ENCODE measurements around the gene PRRT1B. TPM values are rescaled to one million over a fixed set of nuclear protein-coding genes. Genes with fewer than 3 reads are reported as not detected.

The PRRT1B gene
- total and polyA plus RNA-seq, 2 donors (not counting 1 experiment from before 2014, with no cell fraction given): not detected

DNA sequence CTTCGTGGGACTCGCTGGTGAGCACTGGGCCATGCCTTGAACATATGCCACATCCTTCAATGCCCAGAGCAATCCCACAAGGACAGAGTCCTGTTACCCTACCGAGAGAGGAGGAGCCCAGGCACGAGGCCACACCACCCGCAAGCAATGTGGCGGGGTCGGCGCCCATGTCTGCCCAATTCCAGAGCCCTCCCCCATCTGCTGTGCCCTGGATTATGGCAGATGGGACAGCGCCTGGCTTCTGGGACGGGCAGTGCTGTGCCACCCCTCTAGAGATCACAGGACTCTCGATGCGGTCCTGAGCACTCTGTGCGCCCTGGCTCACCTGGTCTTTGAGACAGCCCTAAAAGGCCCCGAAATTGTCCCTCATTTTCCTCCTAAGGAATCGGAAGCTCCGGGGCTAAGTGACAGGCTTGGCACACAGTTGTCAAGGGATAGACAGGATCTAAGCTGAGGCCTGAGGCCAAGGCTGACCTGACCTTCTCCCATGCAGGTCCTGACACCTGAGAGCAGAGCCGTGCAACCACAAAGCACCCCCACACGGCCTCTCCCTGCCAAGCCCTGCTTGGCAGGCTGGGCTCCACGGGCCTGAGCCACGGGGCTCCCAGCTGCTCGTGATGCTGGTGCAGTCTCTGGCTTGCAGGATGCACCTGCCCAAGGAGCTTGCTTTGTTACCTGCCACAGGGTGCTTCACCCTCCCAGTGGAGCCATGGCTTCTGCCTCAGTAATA is 48.8 kb downstream of the PRRT1B start:
- H2AFZ ChIP-seq (ENCODE audit: low read length): no peak overlapping the region
- no peaks in the 10 kb centered on the region for H4K20me1 ChIP-seq (ENCODE audit: control insufficient read depth, extremely low read depth, insufficient read depth, low read length)
- no peak overlapping the region for H3K27ac ChIP-seq (ENCODE audit: insufficient read depth, low read length)
- H3K27me3 ChIP-seq (ENCODE audit: control insufficient read depth, insufficient read depth, low read length): no peaks in the 10 kb centered on the region
- no peaks in the 10 kb centered on the region for H3K79me2 ChIP-seq (ENCODE audit: control insufficient read depth, insufficient read depth, low read length)
- TF ChIP-seq, protein P1, sequence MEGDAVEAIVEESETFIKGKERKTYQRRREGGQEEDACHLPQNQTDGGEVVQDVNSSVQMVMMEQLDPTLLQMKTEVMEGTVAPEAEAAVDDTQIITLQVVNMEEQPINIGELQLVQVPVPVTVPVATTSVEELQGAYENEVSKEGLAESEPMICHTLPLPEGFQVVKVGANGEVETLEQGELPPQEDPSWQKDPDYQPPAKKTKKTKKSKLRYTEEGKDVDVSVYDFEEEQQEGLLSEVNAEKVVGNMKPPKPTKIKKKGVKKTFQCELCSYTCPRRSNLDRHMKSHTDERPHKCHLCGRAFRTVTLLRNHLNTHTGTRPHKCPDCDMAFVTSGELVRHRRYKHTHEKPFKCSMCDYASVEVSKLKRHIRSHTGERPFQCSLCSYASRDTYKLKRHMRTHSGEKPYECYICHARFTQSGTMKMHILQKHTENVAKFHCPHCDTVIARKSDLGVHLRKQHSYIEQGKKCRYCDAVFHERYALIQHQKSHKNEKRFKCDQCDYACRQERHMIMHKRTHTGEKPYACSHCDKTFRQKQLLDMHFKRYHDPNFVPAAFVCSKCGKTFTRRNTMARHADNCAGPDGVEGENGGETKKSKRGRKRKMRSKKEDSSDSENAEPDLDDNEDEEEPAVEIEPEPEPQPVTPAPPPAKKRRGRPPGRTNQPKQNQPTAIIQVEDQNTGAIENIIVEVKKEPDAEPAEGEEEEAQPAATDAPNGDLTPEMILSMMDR (conservative IDR thresholded peaks at IDR 0.05 in 1 of 2, IDR thresholded peaks at IDR 0.05 in 1 of 2; ENCODE audit: low read depth in 1 of 2, low read length in 2 of 2): no peak
- no peak for TF ChIP-seq EZH2 (IDR thresholded peaks at IDR 0.05; ENCODE audit: low read length, missing control alignments)
- no peaks in the 10 kb centered on the region for H3K9me3 ChIP-seq (ENCODE audit: control insufficient read depth, insufficient read depth, low read depth, low read length)
- H3K4me1 ChIP-seq (ENCODE audit: control insufficient read depth, extremely low read depth, insufficient read depth, low read length): no peaks in the 10 kb centered on the region
- no peak overlapping the region for H3K4me2 ChIP-seq (ENCODE audit: extremely low read depth, insufficient read depth, low read length)
- H3K9ac ChIP-seq (ENCODE audit: insufficient read depth, low read length): no peak overlapping the region
- H3K36me3 ChIP-seq (ENCODE audit: control insufficient read depth, insufficient read depth, low read length): peaks cover 3% of the 10 kb centered on the region
- no peak overlapping the region for H3K4me3 ChIP-seq (replicated peaks in 1 of 4; ENCODE audit: control extremely low read depth in 1 of 4, insufficient read depth in 1 of 4, low read depth in 3 of 4, low read length in 4 of 4)
- DNase-seq (ENCODE audit: low read depth in 2 of 2): no peak

DNA sequence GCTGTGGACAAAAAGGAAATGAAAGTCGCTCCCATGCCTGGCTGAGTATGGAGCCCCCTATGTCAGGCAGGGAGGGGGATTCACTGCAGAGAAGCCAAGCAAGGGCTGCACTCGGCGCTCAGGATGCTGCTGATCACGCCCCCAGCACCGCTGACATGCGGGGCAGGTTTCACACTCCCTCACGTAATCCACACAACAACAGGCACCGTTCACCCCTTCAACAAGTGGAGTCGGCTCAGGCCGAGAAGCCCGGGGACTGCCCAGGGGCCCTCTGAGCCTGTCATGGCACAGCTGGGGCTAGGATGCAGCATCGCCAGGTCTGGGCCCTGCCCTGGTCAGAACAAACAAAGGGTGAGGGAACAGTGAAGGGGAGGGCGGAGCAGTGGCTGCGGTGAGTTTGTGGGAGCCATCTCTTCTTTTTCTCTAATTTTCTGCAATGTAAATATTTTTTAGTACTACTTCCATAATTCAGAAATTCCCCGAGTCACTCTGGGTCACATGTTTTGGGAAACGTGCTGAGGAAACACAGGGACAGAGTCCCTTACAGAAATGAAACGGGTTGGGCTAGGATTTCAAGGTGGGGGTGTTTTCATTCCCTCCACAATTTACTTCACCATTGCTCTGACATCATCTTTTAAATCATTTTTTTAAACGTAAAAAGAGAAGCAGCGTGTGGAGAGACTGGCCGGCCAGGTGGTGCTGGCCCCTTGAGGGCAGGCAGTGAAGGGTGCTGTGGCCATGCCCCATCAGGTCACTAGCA is 49.8 kb downstream of the PRRT1B start:
- H3K9ac ChIP-seq (ENCODE audit: insufficient read depth, low read length): no peak overlapping the region

More for the DNA sequence above, 49.8 kb downstream of the PRRT1B start:
- no peak overlapping the region for H3K4me3 ChIP-seq (replicated peaks in 1 of 4; ENCODE audit: control extremely low read depth in 1 of 4, insufficient read depth in 1 of 4, low read depth in 3 of 4, low read length in 4 of 4)
- H2AFZ ChIP-seq (ENCODE audit: low read length): no peak overlapping the region
- H3K27ac ChIP-seq (ENCODE audit: insufficient read depth, low read length): no peak overlapping the region
- H4K20me1 ChIP-seq (ENCODE audit: control insufficient read depth, extremely low read depth, insufficient read depth, low read length): no peaks in the 10 kb centered on the region
- H3K79me2 ChIP-seq (ENCODE audit: control insufficient read depth, insufficient read depth, low read length): no peaks in the 10 kb centered on the region
- DNase-seq (ENCODE audit: low read depth in 2 of 2): no peak
- H3K27me3 ChIP-seq (ENCODE audit: control insufficient read depth, insufficient read depth, low read length): no peaks in the 10 kb centered on the region
- no peaks in the 10 kb centered on the region for H3K9me3 ChIP-seq (ENCODE audit: control insufficient read depth, insufficient read depth, low read depth, low read length)
- peaks cover 3% of the 10 kb centered on the region for H3K36me3 ChIP-seq (ENCODE audit: control insufficient read depth, insufficient read depth, low read length)
- no peaks in the 10 kb centered on the region for H3K4me1 ChIP-seq (ENCODE audit: control insufficient read depth, extremely low read depth, insufficient read depth, low read length)
- TF ChIP-seq, protein P1 (conservative IDR thresholded peaks at IDR 0.05 in 1 of 2, IDR thresholded peaks at IDR 0.05 in 1 of 2; ENCODE audit: low read depth in 1 of 2, low read length in 2 of 2): no peak
- no peak for TF ChIP-seq EZH2 (IDR thresholded peaks at IDR 0.05; ENCODE audit: low read length, missing control alignments)
- H3K4me2 ChIP-seq (ENCODE audit: extremely low read depth, insufficient read depth, low read length): no peak overlapping the region

All from fibroblast of lung (primary cell).